Glutamatergic neuron (in vitro differentiated cells): ENCODE measurements around the gene ZFP92. TPM values are rescaled to one million over a fixed set of nuclear protein-coding genes. Genes with fewer than 3 reads are reported as not detected.

Experiments used
- DNase-seq: peaks from one replicate; pipeline ENCODE4 v3.0.0; 2022
- H3K27ac Mint-ChIP-seq: one replicate; pipeline ENCODE4 v1.8.0; 2020; ENCODE audit warnings: mild to moderate bottlenecking, mixed read lengths, inconsistent platforms; ENCODE audit not compliant: unreplicated experiment
- H3K27me3 Mint-ChIP-seq: one replicate; pipeline ENCODE4 v1.8.0; 2020; ENCODE audit warnings: mild to moderate bottlenecking, moderate library complexity, mixed read lengths, inconsistent platforms; ENCODE audit not compliant: unreplicated experiment
- H3K36me3 Mint-ChIP-seq: one replicate; pipeline ENCODE4 v1.8.0; 2020; ENCODE audit warnings: mild to moderate bottlenecking, mixed read lengths, inconsistent platforms; ENCODE audit not compliant: unreplicated experiment
- H3K4me1 Mint-ChIP-seq: one replicate; pipeline ENCODE4 v1.8.0; 2020; ENCODE audit warnings: mild to moderate bottlenecking, low read depth, mixed read lengths, inconsistent platforms; ENCODE audit not compliant: unreplicated experiment
- H3K4me3 Mint-ChIP-seq: one replicate; pipeline ENCODE4 v1.8.0; 2020; ENCODE audit warnings: mild to moderate bottlenecking, mixed read lengths, inconsistent platforms; ENCODE audit not compliant: unreplicated experiment
- H3K9me3 Mint-ChIP-seq: one replicate; pipeline ENCODE4 v1.8.0; 2020; ENCODE audit warnings: mild to moderate bottlenecking, moderate library complexity, mixed read lengths, inconsistent platforms; ENCODE audit not compliant: unreplicated experiment
- total RNA-seq: library from RNA; stranded (reverse); fragmentation: NEBNext Ultra II Directional; extraction: Animal tissue kit (Norgen Biotek cat#: 25700); gene quantifications from one replicate; pipeline ENCODE4 v1.2.1, GENCODE V29; 2021; ENCODE audit not compliant: unreplicated experiment
- TF ChIP-seq, protein P1 (sequence below): fragments of 200-600 bp; sonication (generic); IDR thresholded peaks from one replicate; pipeline ENCODE4 v1.5.0; 2021; ENCODE audit not compliant: partially characterized antibody, unreplicated experiment

The ZFP92 gene
- total RNA-seq, 1 donor from 2014 or later, result 0.07 TPM

DNA sequence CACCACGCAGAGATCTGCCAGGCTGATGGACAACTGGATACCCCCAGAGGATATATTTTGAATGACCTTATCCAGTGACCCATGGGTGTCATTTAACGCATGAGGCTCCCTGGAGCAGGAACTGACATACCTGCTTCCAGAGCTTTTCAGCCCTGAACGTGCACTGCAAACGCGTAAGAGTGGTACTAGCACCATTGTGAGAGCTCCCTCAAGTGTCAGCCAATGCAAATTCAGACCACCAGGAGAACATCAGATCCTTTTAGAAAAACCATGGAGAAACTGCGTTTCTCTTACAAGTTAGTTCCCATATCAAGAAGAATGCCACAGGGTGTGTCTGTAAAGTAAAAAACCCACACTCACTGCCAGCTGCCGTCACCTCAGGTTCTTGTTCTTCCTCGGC is 27.3 kb downstream of the ZFP92 start:
- H3K36me3 Mint-ChIP-seq, result no peaks in the 10 kb centered on the region
- no peaks in the 10 kb centered on the region for H3K4me1 Mint-ChIP-seq
- no peaks in the 10 kb centered on the region for H3K9me3 Mint-ChIP-seq
- no peak for DNase-seq
- no peaks in the 10 kb centered on the region for H3K27me3 Mint-ChIP-seq
- H3K4me3 Mint-ChIP-seq, result no peak overlapping the region
- TF ChIP-seq, protein P1, sequence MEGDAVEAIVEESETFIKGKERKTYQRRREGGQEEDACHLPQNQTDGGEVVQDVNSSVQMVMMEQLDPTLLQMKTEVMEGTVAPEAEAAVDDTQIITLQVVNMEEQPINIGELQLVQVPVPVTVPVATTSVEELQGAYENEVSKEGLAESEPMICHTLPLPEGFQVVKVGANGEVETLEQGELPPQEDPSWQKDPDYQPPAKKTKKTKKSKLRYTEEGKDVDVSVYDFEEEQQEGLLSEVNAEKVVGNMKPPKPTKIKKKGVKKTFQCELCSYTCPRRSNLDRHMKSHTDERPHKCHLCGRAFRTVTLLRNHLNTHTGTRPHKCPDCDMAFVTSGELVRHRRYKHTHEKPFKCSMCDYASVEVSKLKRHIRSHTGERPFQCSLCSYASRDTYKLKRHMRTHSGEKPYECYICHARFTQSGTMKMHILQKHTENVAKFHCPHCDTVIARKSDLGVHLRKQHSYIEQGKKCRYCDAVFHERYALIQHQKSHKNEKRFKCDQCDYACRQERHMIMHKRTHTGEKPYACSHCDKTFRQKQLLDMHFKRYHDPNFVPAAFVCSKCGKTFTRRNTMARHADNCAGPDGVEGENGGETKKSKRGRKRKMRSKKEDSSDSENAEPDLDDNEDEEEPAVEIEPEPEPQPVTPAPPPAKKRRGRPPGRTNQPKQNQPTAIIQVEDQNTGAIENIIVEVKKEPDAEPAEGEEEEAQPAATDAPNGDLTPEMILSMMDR, result no peak
- H3K27ac Mint-ChIP-seq, result no peak overlapping the region

DNA sequence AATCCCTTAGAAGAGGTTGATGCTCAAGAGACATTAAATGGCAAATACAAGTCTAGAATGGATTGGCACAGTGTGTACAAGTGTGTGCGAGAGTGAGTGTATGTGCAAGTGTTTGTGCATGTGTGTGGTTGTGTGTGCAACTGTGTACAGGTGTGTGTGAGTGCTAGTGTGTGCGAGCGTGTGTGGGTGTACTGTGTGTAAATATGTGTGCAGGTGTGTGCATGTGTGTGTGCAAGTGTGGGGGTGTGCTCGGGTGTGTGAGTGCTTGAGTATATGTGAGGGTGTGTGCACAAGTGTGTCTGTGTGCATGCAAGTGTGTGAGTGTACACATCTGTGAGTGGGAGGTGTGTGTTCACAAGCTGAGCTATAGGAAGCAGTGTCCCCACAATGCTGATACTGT is 28.7 kb downstream of the ZFP92 start:
- TF ChIP-seq, protein P1, result no peak
- Mint-ChIP-seq H3K4me1 (no peaks in the 10 kb centered on the region), H3K36me3 (no peaks in the 10 kb centered on the region), H3K9me3 (no peaks in the 10 kb centered on the region), H3K27ac (no peak overlapping the region), H3K4me3 (no peak overlapping the region), H3K27me3 (no peaks in the 10 kb centered on the region)
- no peak for DNase-seq

DNA sequence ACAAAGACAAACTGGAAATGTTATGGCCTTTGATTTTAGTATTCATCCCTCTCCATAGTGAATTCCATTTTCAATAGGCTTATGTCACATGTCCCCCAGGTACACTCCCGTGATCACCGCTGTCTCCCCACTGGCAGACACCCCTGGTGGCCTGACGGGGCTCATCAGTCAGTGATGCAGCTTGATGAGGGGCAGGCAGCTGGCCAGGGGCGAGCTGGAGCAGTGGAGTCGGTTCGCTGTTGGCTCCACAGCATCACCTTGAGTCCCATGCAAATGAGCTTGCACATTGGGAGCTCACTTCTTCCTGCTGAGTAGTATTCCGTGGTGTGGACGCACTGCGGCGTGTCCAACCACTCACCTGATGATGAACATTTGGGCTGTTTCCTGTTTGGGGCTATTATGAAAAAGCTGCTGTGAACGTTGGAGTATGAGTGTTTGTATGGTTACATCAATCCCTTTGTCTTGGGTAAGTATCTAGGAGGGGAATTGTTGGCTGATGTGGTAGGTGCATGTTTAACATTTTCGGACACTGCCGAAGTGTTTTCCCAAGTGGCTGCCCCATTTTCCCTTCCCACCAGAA is 29.4 kb downstream of the ZFP92 start:
- H3K9me3 Mint-ChIP-seq, result no peaks in the 10 kb centered on the region

DNA sequence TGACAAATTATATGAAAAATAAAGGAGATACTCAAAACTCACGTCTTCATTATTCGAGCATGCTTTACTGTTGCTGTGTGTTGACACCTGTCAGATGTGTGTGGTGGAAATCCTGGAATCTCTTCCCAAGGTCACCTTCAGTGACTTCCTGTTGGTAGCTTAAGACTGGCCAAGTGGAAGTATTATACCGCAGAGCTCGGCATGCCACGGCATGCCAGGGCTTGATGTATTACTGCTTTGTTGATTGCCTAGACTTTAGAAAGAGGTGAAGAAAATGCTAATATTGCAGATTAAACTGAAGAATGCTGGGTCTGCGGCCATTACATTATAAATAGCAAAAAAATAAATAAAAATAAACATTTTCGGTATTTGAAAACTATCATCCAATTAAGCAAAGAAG is 30.0 kb downstream of the ZFP92 start:
- no peak for DNase-seq
- Mint-ChIP-seq H3K36me3 (no peaks in the 10 kb centered on the region), H3K27me3 (no peaks in the 10 kb centered on the region), H3K27ac (no peak overlapping the region), H3K4me1 (no peaks in the 10 kb centered on the region), H3K9me3 (no peaks in the 10 kb centered on the region), H3K4me3 (no peak overlapping the region)
- TF ChIP-seq, protein P1, result no peak

More for the DNA sequence above, 29.4 kb downstream of the ZFP92 start:
- no peak for DNase-seq
- no peak overlapping the region for H3K4me3 Mint-ChIP-seq
- no peak overlapping the region for H3K27ac Mint-ChIP-seq
- TF ChIP-seq, protein P1, result no peak
- no peaks in the 10 kb centered on the region for H3K36me3 Mint-ChIP-seq
- H3K27me3 Mint-ChIP-seq, result no peaks in the 10 kb centered on the region
- H3K4me1 Mint-ChIP-seq, result no peaks in the 10 kb centered on the region

DNA sequence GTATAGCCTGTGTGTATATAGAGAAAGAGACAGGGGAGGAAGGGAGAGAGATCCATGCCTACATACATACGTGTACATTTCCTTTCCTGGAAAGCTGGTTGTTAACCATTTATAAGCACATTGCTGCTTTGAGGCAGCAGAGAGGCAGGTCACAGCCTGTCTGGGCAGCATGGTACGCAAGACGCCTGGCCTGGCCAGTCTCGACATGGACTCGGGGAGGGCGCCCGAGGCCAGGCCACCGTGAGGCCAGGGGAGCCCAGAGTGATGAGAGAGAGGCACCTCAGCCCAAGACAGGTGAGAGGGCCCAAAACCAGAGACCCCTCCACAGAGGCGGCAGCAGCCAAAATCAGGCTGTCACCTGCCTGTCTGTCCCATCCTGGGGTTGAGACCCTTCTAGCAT is 30.7 kb downstream of the ZFP92 start:
- TF ChIP-seq, protein P1, result no peak
- no peaks in the 10 kb centered on the region for H3K4me1 Mint-ChIP-seq
- no peak for DNase-seq
- no peak overlapping the region for H3K4me3 Mint-ChIP-seq
- H3K9me3 Mint-ChIP-seq, result no peaks in the 10 kb centered on the region
- H3K27me3 Mint-ChIP-seq, result no peaks in the 10 kb centered on the region
- H3K27ac Mint-ChIP-seq, result no peak overlapping the region
- no peaks in the 10 kb centered on the region for H3K36me3 Mint-ChIP-seq
